Bronchial epithelial cell (primary cell): ENCODE results near the gene SDR42E2. TPM values are rescaled to one million over a fixed set of nuclear protein-coding genes. Genes with fewer than 3 reads are reported as not detected.

ENCODE experiments used
- DNase-seq: peaks from one replicate; pipeline ENCODE4 v3.0.0-alpha.2; 2010; ENCODE audit warnings: low read depth
- FAIRE-seq: peaks from 2 replicates; lab custom pipeline; 2011; peaks lifted over from hg19 to GRCh38; lab: Jason Lieb, UNC
- H3K27me3 ChIP-seq: 2 replicates; pipeline ENCODE4 v1.5.1; 2011; ENCODE audit warnings: low read length; ENCODE audit not compliant: control insufficient read depth, insufficient read depth
- H3K36me3 ChIP-seq: 2 replicates; pipeline ENCODE4 v1.5.1; 2011; ENCODE audit warnings: low read length; ENCODE audit not compliant: control insufficient read depth, insufficient read depth
- H3K4me3 ChIP-seq: 2 replicates; pipeline ENCODE4 v1.5.1; 2011; ENCODE audit warnings: mild to moderate bottlenecking, low read depth, low read length, control low read depth
- total RNA-seq: library from RNA; depleted of rRNA; stranded (reverse); fragments of >200 nt; gene quantifications from 2 replicates; pipeline ENCODE4 v1.2.1, GENCODE V29; 2014
- TF ChIP-seq, protein P1 (sequence below): IDR thresholded peaks from 2 replicates; pipeline ENCODE4 v1.5.1; 2011; ENCODE audit warnings: mild to moderate bottlenecking, moderate library complexity, low read length, control low read depth, inconsistent platforms; ENCODE audit not compliant: insufficient read depth, severe bottlenecking

Gene SDR42E2
- total RNA-seq, 1 donor from 2014 or later: not detected

DNA sequence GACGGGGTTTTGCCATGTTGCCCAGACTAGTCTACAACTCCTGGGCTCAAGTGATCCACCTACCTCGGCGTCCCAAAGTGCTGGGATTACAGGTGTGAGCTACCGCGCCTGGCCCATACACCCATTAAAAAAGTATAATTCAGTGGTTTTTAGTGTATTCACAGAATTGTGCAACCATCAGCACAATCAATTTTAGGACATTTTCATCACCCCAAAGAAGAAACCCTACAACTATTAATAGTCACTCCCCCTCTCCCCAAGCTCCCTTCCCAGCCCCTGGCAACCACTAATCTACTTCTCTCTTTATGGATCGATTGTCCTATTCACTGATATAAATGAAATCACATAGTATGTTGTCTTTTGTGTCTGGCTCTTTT lies 39.9 kb downstream of the SDR42E2 start:
- Histone ChIP-seq H3K4me3 (no peak overlapping the region), H3K36me3 (no peaks in the 10 kb centered on the region), H3K27me3 (no peaks in the 10 kb centered on the region)
- FAIRE-seq: no peak
- TF ChIP-seq, protein P1, sequence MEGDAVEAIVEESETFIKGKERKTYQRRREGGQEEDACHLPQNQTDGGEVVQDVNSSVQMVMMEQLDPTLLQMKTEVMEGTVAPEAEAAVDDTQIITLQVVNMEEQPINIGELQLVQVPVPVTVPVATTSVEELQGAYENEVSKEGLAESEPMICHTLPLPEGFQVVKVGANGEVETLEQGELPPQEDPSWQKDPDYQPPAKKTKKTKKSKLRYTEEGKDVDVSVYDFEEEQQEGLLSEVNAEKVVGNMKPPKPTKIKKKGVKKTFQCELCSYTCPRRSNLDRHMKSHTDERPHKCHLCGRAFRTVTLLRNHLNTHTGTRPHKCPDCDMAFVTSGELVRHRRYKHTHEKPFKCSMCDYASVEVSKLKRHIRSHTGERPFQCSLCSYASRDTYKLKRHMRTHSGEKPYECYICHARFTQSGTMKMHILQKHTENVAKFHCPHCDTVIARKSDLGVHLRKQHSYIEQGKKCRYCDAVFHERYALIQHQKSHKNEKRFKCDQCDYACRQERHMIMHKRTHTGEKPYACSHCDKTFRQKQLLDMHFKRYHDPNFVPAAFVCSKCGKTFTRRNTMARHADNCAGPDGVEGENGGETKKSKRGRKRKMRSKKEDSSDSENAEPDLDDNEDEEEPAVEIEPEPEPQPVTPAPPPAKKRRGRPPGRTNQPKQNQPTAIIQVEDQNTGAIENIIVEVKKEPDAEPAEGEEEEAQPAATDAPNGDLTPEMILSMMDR: no peak
- DNase-seq: no peak

DNA sequence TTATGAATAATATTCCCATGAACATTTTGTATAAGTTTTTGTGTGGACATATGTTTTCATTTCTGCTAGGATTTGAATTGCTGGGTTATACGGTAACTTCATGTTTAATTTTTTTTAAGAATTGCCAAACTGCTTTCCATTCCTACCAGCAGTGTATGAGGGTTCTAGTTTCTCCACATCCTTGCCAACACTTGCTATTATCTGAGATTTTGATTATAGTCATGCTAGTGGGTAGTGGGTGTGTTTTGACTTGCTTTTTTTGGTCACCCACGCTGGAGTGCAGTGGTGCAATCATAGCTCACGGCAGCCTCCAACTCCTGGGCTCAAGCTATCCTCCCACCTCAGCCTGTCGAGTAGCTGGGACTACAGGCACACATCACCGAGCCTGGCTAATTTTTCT lies 40.8 kb downstream of the SDR42E2 start:
- H3K4me3 ChIP-seq: no peak overlapping the region
- FAIRE-seq (no peak), DNase-seq (no peak)
- no peaks in the 10 kb centered on the region for H3K27me3 ChIP-seq
- no peaks in the 10 kb centered on the region for H3K36me3 ChIP-seq
- TF ChIP-seq, protein P1: no peak

DNA sequence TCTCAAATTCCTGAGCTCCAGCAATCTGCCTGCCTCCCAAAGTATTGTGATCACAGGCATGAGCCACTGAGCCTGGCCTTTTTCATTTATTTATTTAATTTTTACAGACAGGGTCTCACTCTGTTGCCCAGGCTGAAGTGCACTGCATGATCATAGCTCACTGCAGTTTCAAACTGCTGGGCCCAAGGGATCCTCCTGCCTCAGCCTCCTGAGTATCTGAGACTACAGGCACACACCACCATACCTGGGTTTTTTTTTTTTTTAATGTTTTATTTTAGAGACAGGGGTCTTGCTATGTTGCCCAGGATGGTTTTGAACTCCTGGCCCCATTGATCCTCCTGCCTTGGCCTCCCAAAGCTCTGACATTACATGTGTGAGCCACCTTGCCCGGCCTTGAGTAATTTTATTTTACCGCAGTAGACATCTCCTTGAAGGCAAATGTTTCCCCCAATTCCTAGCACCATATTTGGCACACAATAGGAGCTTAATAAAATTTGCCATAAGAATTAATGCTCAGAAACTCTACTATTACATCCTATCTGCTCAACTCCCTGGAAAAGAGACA lies 41.9 kb downstream of the SDR42E2 start:
- FAIRE-seq (no peak), DNase-seq (no peak)
- no peak overlapping the region for H3K4me3 ChIP-seq
- H3K36me3 ChIP-seq: no peaks in the 10 kb centered on the region
- no peaks in the 10 kb centered on the region for H3K27me3 ChIP-seq
- TF ChIP-seq, protein P1: no peak

DNA sequence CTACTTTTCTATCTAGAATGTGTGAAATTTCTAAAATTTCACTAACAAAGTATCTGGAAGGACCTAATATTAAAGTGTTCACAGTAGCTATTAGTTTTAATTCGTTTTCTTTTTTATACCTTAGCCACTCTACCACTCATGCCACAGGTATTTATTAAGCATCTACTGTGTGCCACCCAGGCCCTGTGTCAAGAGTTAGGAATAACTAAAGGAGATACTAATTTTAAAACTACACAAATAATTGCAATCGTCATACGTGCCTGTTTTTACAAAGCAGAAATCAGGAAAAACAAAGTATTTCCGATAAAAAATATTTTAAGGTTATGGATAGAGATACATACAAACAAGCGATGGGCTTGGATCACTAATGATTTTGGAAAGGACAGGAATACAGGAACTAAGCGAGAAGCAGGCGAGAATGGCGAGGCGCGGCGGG lies 43.3 kb downstream of the SDR42E2 start:
- H3K36me3 ChIP-seq: no peaks in the 10 kb centered on the region
- H3K4me3 ChIP-seq: peak overlapping the region; percentile 84
- no peaks in the 10 kb centered on the region for H3K27me3 ChIP-seq
- TF ChIP-seq, protein P1: no peak
- DNase-seq (no peak), FAIRE-seq (no peak)

DNA sequence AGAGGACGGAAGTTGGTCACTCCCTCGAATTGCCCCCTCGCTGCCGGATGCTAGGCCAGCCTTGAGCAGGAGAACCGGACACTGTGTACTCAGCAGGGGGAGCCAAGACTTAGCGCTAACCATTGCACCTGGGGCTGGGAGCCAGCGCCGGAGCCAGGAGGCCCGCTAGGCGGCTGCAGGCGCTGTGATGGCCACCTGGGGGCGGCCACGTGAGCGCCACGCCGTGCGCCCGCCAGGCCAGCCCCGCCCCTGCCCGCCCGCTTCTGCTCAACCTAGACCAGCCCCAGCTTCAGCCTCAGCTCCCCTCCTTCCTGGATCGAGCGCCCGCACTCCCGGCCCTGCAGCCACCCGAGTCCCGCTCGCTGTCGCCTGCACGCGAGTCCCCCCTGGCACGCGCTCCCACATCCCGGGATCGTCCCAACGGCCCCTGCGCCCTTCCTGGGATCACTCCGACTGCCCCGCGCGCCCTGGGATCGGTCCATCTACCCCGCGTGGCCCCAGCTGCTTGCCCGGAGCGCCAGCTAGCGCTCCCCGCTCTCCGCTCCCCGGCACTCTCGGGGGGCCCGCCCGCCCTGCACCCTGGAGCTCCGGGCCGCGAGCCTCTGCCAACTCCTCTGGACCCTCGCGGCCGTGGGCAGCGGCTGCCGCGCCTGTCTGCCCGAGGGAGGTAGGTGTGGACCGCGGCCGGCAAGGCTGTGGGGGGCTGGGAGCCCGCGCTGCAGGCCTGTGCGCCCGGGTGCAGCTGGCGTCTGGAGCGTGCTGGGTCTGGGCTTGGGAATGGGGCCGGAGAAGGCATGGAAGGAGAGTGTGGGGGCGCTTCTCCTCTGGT lies 43.9 kb downstream of the SDR42E2 start, which contains the start of gene EEF2K:
Gene EEF2K, plus strand, starts transcription at position 266 of the 829 bp plus-strand sequence. CDS start 19,452 bp downstream, outside the sequence.
- FAIRE-seq (no peak), DNase-seq (peak; percentile 86)
- Histone ChIP-seq H3K27me3 (no peaks in the 10 kb centered on the region), H3K4me3 (peak within 1 kb of the TSS; percentile 84), H3K36me3 (no peaks in the 10 kb centered on the region)
- TF ChIP-seq, protein P1: peak; percentile 82
